Karpas-422 (cell line): ENCODE measurements around the gene FBXL15. TPM values are rescaled to one million over a fixed set of nuclear protein-coding genes. Genes with fewer than 3 reads are reported as not detected.

Source experiments
- DNase-seq: peaks from one replicate; pipeline ENCODE4 v3.0.0-alpha.2; 2015
- H2AFZ ChIP-seq: fragments of 200-600 bp; sonication (generic); 2 replicates; pipeline ENCODE4 v1.6.1; 2014; ENCODE audit warnings: antibody characterized with exemption, low read length, mixed read lengths
- H3K27ac ChIP-seq: fragments of 200-600 bp; sonication (generic); 2 replicates; pipeline ENCODE4 v1.5.1; 2014; ENCODE audit warnings: mild to moderate bottlenecking, low read length, moderate library complexity
- H3K27me3 ChIP-seq: fragments of 200-600 bp; sonication (generic); 2 replicates; pipeline ENCODE4 v1.6.1; 2014; ENCODE audit warnings: low read length, mixed read lengths
- H3K36me3 ChIP-seq: fragments of 200-600 bp; sonication (generic); 2 replicates; pipeline ENCODE4 v1.6.1; 2014; ENCODE audit warnings: low read length, mixed read lengths; ENCODE audit not compliant: insufficient read depth
- H3K4me1 ChIP-seq: fragments of 200-600 bp; sonication (generic); 2 replicates; pipeline ENCODE4 v1.6.1; 2014; ENCODE audit warnings: mild to moderate bottlenecking, low read length, mixed read lengths
- H3K4me2 ChIP-seq: fragments of 200-600 bp; sonication (generic); 2 replicates; pipeline ENCODE4 v1.6.1; 2014; ENCODE audit warnings: low read length, low read depth, mild to moderate bottlenecking; ENCODE audit not compliant: poor library complexity, severe bottlenecking
- H3K4me3 ChIP-seq: fragments of 200-600 bp; sonication (generic); 2 replicates; pipeline ENCODE4 v1.5.1; 2014; ENCODE audit warnings: mild to moderate bottlenecking, antibody characterized with exemption, low read length, mixed read lengths
- H3K79me2 ChIP-seq: fragments of 200-600 bp; sonication (generic); 2 replicates; pipeline ENCODE4 v1.6.1; 2014; ENCODE audit warnings: mild to moderate bottlenecking, low read length, mixed read lengths
- H3K9ac ChIP-seq: fragments of 200-600 bp; sonication (generic); 2 replicates; pipeline ENCODE4 v1.6.0; 2014; ENCODE audit warnings: low read length
- H3K9me2 ChIP-seq: fragments of 200-600 bp; sonication (generic), shearing (Covaris generic); replicated peaks from 2 replicates; pipeline ENCODE4 v1.6.0; 2014; ENCODE audit warnings: mild to moderate bottlenecking, low read length, moderate library complexity; ENCODE audit not compliant: insufficient read depth
- H3K9me3 ChIP-seq: fragments of 300-700, 200-600 bp; sonication (generic); 2 replicates; pipeline ENCODE4 v1.6.1; 2014; ENCODE audit warnings: low read length, mixed read lengths
- H4K20me1 ChIP-seq: fragments of 200-600 bp; sonication (generic); 2 replicates; pipeline ENCODE4 v1.6.1; 2014; ENCODE audit warnings: mild to moderate bottlenecking, antibody characterized with exemption, low read length, low read depth; ENCODE audit not compliant: insufficient read depth
- total RNA-seq: library from RNA; depleted of rRNA; stranded (reverse); fragments of >200 nt; shearing (Covaris generic); gene quantifications from 2 replicates; pipeline ENCODE4 v1.2.3, GENCODE V29; 2014; ENCODE audit warnings: low replicate concordance

The FBXL15 gene
- total RNA-seq, 1 experiment from 2014 or later, result 2.4 TPM

- H3K9me3 ChIP-seq, result no peaks in the 10 kb centered on the region
- no peaks in the 10 kb centered on the region for H4K20me1 ChIP-seq
- H3K4me1 ChIP-seq, result no peaks in the 10 kb centered on the region
- no peaks in the 10 kb centered on the region for H3K9me2 ChIP-seq
- no peak overlapping the region for H3K27ac ChIP-seq
- no peaks in the 10 kb centered on the region for H3K36me3 ChIP-seq
- H3K4me3 ChIP-seq, result no peak overlapping the region
- no peaks in the 10 kb centered on the region for H3K79me2 ChIP-seq
- H3K9ac ChIP-seq, result no peak overlapping the region
- no peak for DNase-seq
- H3K27me3 ChIP-seq, result no peaks in the 10 kb centered on the region
- H3K4me2 ChIP-seq, result no peak overlapping the region
- H2AFZ ChIP-seq, result no peak overlapping the region
Observed at GRCh38 chr10:102406815-102407214, 13.8 kb upstream of the FBXL15 start.

- no peak for DNase-seq
- Histone ChIP-seq H3K79me2 (no peaks in the 10 kb centered on the region), H3K4me2 (no peak overlapping the region), H3K36me3 (no peaks in the 10 kb centered on the region), H3K27ac (no peak overlapping the region), H4K20me1 (no peaks in the 10 kb centered on the region), H3K9me3 (no peaks in the 10 kb centered on the region), H3K27me3 (no peaks in the 10 kb centered on the region), H3K4me3 (no peak overlapping the region), H2AFZ (no peak overlapping the region), H3K9ac (no peak overlapping the region), H3K9me2 (no peaks in the 10 kb centered on the region), H3K4me1 (peaks cover under 1% of the 10 kb centered on the region; the same call in 1 of the 2 replicates)
Observed at GRCh38 chr10:102407425-102408130, 13.1 kb upstream of the FBXL15 start.

- Histone ChIP-seq H3K27ac (no peak overlapping the region), H3K79me2 (no peaks in the 10 kb centered on the region), H3K9me2 (no peaks in the 10 kb centered on the region), H4K20me1 (no peaks in the 10 kb centered on the region), H3K9me3 (no peaks in the 10 kb centered on the region), H3K9ac (no peak overlapping the region), H3K27me3 (no peaks in the 10 kb centered on the region), H3K4me2 (peak overlapping the region; percentile 53), H3K36me3 (no peaks in the 10 kb centered on the region), H2AFZ (no peak overlapping the region), H3K4me1 (peaks cover 7% of the 10 kb centered on the region), H3K4me3 (peak overlapping the region; percentile 57; the same call in 1 of the 2 replicates)
- DNase-seq, result no peak
Observed at GRCh38 chr10:102408131-102408727, 12.4 kb upstream of the FBXL15 start.

GRCh38 chr10:102408728-102409603 lies 11.7 kb upstream of the FBXL15 start:
- no peaks in the 10 kb centered on the region for H3K79me2 ChIP-seq
- H4K20me1 ChIP-seq, result no peaks in the 10 kb centered on the region
- peaks cover 9% of the 10 kb centered on the region for H3K4me1 ChIP-seq
- no peak overlapping the region for H2AFZ ChIP-seq
- H3K27me3 ChIP-seq, result no peaks in the 10 kb centered on the region
- no peaks in the 10 kb centered on the region for H3K36me3 ChIP-seq
- peak overlapping the region; percentile 45 for H3K9ac ChIP-seq
- peak overlapping the region; percentile 57; the same call in 1 of the 2 replicates for H3K4me3 ChIP-seq
- H3K9me2 ChIP-seq, result no peaks in the 10 kb centered on the region
- no peaks in the 10 kb centered on the region for H3K9me3 ChIP-seq
- no peak for DNase-seq
- no peak overlapping the region for H3K27ac ChIP-seq
- H3K4me2 ChIP-seq, result peak overlapping the region; percentile 53

GRCh38 chr10:102409604-102410428 lies 10.8 kb upstream of the FBXL15 start:
- Histone ChIP-seq H3K4me3 (peak overlapping the region; percentile 32; the same call in 1 of the 2 replicates), H3K27me3 (no peaks in the 10 kb centered on the region), H3K9ac (peak overlapping the region; percentile 41), H4K20me1 (no peaks in the 10 kb centered on the region), H3K9me3 (no peaks in the 10 kb centered on the region), H2AFZ (no peak overlapping the region), H3K4me1 (peaks cover 9% of the 10 kb centered on the region), H3K9me2 (no peaks in the 10 kb centered on the region), H3K36me3 (no peaks in the 10 kb centered on the region), H3K4me2 (peak overlapping the region; percentile 23), H3K27ac (no peak overlapping the region), H3K79me2 (no peaks in the 10 kb centered on the region)
- DNase-seq, result no peak

GRCh38 chr10:102410429-102411073 lies 10.1 kb upstream of the FBXL15 start:
- Histone ChIP-seq H3K79me2 (no peaks in the 10 kb centered on the region), H3K4me2 (no peak overlapping the region), H3K4me3 (no peak overlapping the region), H3K9me2 (no peaks in the 10 kb centered on the region), H2AFZ (no peak overlapping the region), H3K27me3 (no peaks in the 10 kb centered on the region), H3K9me3 (no peaks in the 10 kb centered on the region), H4K20me1 (no peaks in the 10 kb centered on the region), H3K9ac (no peak overlapping the region), H3K36me3 (no peaks in the 10 kb centered on the region), H3K27ac (no peak overlapping the region), H3K4me1 (peaks cover 9% of the 10 kb centered on the region)
- DNase-seq, result no peak

- Histone ChIP-seq H3K36me3 (no peaks in the 10 kb centered on the region), H3K4me1 (peaks cover 9% of the 10 kb centered on the region), H3K27ac (no peak overlapping the region), H3K4me3 (no peak overlapping the region), H3K9ac (no peak overlapping the region), H3K9me2 (no peaks in the 10 kb centered on the region), H3K27me3 (no peaks in the 10 kb centered on the region), H4K20me1 (no peaks in the 10 kb centered on the region), H3K79me2 (no peaks in the 10 kb centered on the region), H3K9me3 (no peaks in the 10 kb centered on the region), H2AFZ (no peak overlapping the region), H3K4me2 (no peak overlapping the region)
- DNase-seq, result no peak
Observed at GRCh38 chr10:102411341-102412255, 9.0 kb upstream of the FBXL15 start.
